Measurements from ENCODE around the gene SF3B5.
"Not testable (repeated sequence)": the region's sequence is repeated elsewhere in the genome, so short reads cannot be mapped to it uniquely, and the experiment has no call there.

SF3B5 gene

DNA sequence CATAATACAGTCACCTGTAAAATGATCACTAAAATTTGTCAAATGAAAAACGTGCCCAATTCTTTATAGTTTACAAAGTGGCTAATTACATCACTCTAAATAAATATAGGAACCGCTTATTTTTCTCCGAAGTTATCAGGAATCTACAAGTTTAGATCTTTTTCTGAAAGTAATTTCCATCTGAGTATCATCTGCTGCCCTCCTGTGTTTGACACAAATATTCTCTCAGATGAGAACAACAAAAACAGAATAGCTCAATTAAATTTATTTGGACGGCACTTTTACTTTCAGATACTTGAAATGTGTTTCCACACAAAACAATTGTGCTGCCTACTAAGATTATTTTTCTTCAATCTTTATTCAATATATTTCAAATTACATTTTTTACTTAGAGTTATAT is 5.0 kb downstream of the SF3B5 start:
- TF ChIP-seq POLR2AphosphoS5 (IDR thresholded peaks at IDR 0.05; ENCODE audit: low read depth) (no peak), SPI1 (IDR thresholded peaks at IDR 0.05; ENCODE audit: borderline replicate concordance, low read depth) (no peak), GABPA (IDR thresholded peaks at IDR 0.05; ENCODE audit: low read depth) (no peak), REST (IDR thresholded peaks at IDR 0.05; ENCODE audit: insufficient replicate concordance, low read depth) (no peak), CTCF (IDR thresholded peaks at IDR 0.05; ENCODE audit: insufficient read depth, low read length) (no peak)
- H3K27ac ChIP-seq (replicated peaks): no peak overlapping the region

GRCh38 chr6:144087789-144088426 is 7.5 kb downstream of the SF3B5 start:
- H3K27ac ChIP-seq (replicated peaks): no peak overlapping the region
- TF ChIP-seq POLR2AphosphoS5 (IDR thresholded peaks at IDR 0.05; ENCODE audit: low read depth) (no peak), SPI1 (IDR thresholded peaks at IDR 0.05; ENCODE audit: borderline replicate concordance, low read depth) (peak; percentile 68; the same call in 1 of the 2 replicates)
- H3K4me3 ChIP-seq (replicated peaks; ENCODE audit: insufficient read depth, low read length): no peak overlapping the region
- DNase-seq (ENCODE audit: low read depth in 1 of 2, low spot score in 1 of 2): peak in 1 of 2 experiments; percentile 47
- no peaks in the 10 kb centered on the region for H3K27me3 ChIP-seq (ENCODE audit: insufficient read depth, poor library complexity, severe bottlenecking)

More for the DNA sequence above, 5.0 kb downstream of the SF3B5 start:
- DNase-seq (ENCODE audit: low read depth in 1 of 2, low spot score in 1 of 2): no peak
- Histone ChIP-seq H3K4me3 (replicated peaks; ENCODE audit: insufficient read depth, low read length) (no peak overlapping the region), H3K27me3 (ENCODE audit: insufficient read depth, poor library complexity, severe bottlenecking) (no peaks in the 10 kb centered on the region)

DNA sequence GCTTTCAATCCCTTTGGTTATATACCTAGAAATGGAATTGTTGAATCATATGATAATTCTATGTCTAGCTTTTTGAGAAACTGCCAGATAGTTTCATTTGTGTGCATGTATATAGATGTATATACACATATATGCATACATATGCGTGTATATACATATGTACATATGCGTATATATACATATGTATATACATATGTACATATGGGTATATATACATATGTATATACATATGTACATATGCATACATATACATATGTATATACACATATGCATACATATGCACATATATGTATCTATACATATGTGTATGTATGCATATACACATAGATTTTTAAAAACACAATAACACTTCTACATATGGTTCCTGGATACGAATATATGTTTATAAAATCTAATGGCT is 8.4 kb downstream of the SF3B5 start:
- TF ChIP-seq SPI1 (IDR thresholded peaks at IDR 0.05; ENCODE audit: borderline replicate concordance, low read depth) (no peak), GABPA (IDR thresholded peaks at IDR 0.05; ENCODE audit: low read depth) (no peak), POLR2AphosphoS5 (IDR thresholded peaks at IDR 0.05; ENCODE audit: low read depth) (no peak), REST (IDR thresholded peaks at IDR 0.05; ENCODE audit: insufficient replicate concordance, low read depth) (no peak), CTCF (IDR thresholded peaks at IDR 0.05; ENCODE audit: insufficient read depth, low read length) (no peak)
- DNase-seq (ENCODE audit: low read depth in 1 of 2, low spot score in 1 of 2): no peak
- no peak overlapping the region for H3K4me3 ChIP-seq (replicated peaks; ENCODE audit: insufficient read depth, low read length)
- H3K27me3 ChIP-seq (ENCODE audit: insufficient read depth, poor library complexity, severe bottlenecking): no peaks in the 10 kb centered on the region
- no peak overlapping the region for H3K27ac ChIP-seq (replicated peaks)

- Histone ChIP-seq H3K27me3 (ENCODE audit: insufficient read depth, poor library complexity, severe bottlenecking) (no peaks in the 10 kb centered on the region), H3K4me3 (replicated peaks; ENCODE audit: insufficient read depth, low read length) (no peak overlapping the region), H3K27ac (replicated peaks) (no peak overlapping the region)
- TF ChIP-seq GABPA (IDR thresholded peaks at IDR 0.05; ENCODE audit: low read depth): no peak
- no peak for TF ChIP-seq SPI1 (IDR thresholded peaks at IDR 0.05; ENCODE audit: borderline replicate concordance, low read depth)
- no peak for TF ChIP-seq CTCF (IDR thresholded peaks at IDR 0.05; ENCODE audit: insufficient read depth, low read length)
- no peak for TF ChIP-seq POLR2AphosphoS5 (IDR thresholded peaks at IDR 0.05; ENCODE audit: low read depth)
- no peak for DNase-seq (ENCODE audit: low read depth in 1 of 2, low spot score in 1 of 2)
Measured at GRCh38 chr6:144083172-144083571, 12.2 kb downstream of the SF3B5 start.

DNA sequence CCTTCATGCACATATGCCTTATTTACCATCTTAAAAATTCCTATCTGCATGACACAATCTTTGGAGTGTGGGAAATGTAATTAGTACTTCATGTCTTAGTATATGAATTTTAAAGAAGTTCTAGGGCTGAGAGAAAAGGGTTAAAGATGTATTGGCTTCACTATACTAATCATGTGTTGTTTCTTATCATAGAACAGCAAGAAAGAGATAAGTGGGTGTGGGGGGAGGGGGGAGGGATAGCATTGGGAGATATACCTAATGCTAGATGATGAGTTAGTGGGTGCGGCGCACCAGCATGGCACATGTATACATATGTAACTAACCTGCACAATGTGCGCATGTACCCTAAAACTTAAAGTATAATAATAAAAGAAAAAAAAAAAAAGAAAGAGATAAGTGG is 13.0 kb downstream of the SF3B5 start:
- not testable (repeated sequence) for H3K27me3 ChIP-seq (ENCODE audit: insufficient read depth, poor library complexity, severe bottlenecking); H3K4me3 ChIP-seq (replicated peaks; ENCODE audit: insufficient read depth, low read length); DNase-seq (ENCODE audit: low read depth in 1 of 2, low spot score in 1 of 2); H3K27ac ChIP-seq (replicated peaks)

Data from HL-60 (cell line).